K562 (cell line): ENCODE measurements around the gene TMEM45B. TPM values are rescaled to one million over a fixed set of nuclear protein-coding genes. Genes with fewer than 3 reads are reported as not detected.

ENCODE experiments used
- ATAC-seq: fragments of 200-7000 bp; cut with Tn5 transposase; 3 replicates; pipeline ENCODE4 v1.9.1; 2020; ENCODE audit warnings: moderate library complexity
- BruUV-seq: library from RNA; stranded (reverse); fragments of 400-500 nt; replicated peaks from 2 replicates; lab custom pipeline; 2021; lab: Mats Ljungman, UMichigan
- CTCF ChIA-PET: fragments of 300-600 bp; formaldehyde crosslinking; extraction: SDS; loops from one replicate; lab custom pipeline; 2021; ENCODE audit warnings: low intra/inter-chr PET ratio; lab: Yijun Ruan, JAX
- POLR2A ChIA-PET: fragments of 300-600, 350-650 bp; sonication (Branson Sonifier 250); formaldehyde crosslinking; extraction: SDS; loops from one replicate; lab custom pipeline; 2021; ENCODE audit warnings: antibody characterized with exemption, inconsistent platforms; lab: Yijun Ruan, JAX
- DNase-seq, 4 experiments: peaks; one replicate each; pipeline versions ENCODE4 v3.0.0 to v3.0.0-alpha.2; 2011 to 2018; ENCODE audit warnings: low spot score in 3 of 4, mixed read lengths in 3 of 4; ENCODE audit errors: extremely low read depth in 1 of 4
- FAIRE-seq: peaks from 2 replicates; lab custom pipeline; 2011; peaks lifted over from hg19 to GRCh38; lab: Jason Lieb, UNC
- H2AFZ ChIP-seq: 2 replicates; pipeline ENCODE4 v1.6.0; 2011; ENCODE audit warnings: low read depth, low read length, control low read depth, inconsistent platforms
- H3K27ac ChIP-seq: fragments of 200-600 bp; 3 replicates; pipeline ENCODE4 v1.8.0; 2011; ENCODE audit warnings: low read depth, mild to moderate bottlenecking, control low read depth, inconsistent platforms, low read length, moderate library complexity, mixed read lengths; ENCODE audit errors: extremely low read depth
- H3K27me3 ChIP-seq, 2 experiments: fragments of 300-600 bp in 1 of 2; 2 replicates in 1 of 2; 3 replicates in 1 of 2; pipeline versions ENCODE4 v1.6.0 to v1.8.0; 2011; ENCODE audit warnings: inconsistent platforms in 2 of 2, low read length in 2 of 2, mild to moderate bottlenecking in 1 of 2, mixed read lengths in 1 of 2, moderate library complexity in 1 of 2; ENCODE audit not compliant: control insufficient read depth in 2 of 2, insufficient read depth in 2 of 2
- H3K36me3 ChIP-seq: fragments of 300-600 bp; 3 replicates; pipeline ENCODE4 v1.8.0; 2011; ENCODE audit warnings: mild to moderate bottlenecking, low read length, inconsistent platforms; ENCODE audit not compliant: control insufficient read depth, insufficient read depth
- H3K4me1 ChIP-seq, 2 experiments: fragments of 200-600 bp in 1 of 2; replicated peaks in 1 of 2; 2 replicates in 1 of 2; 3 replicates in 1 of 2; pipeline versions ENCODE4 v1.5.1 to v1.8.0; 2011; ENCODE audit warnings: inconsistent platforms in 2 of 2, low read length in 2 of 2, mild to moderate bottlenecking in 1 of 2, mixed read lengths in 1 of 2, moderate library complexity in 1 of 2; ENCODE audit not compliant: control insufficient read depth in 2 of 2, insufficient read depth in 2 of 2
- H3K4me2 ChIP-seq: 2 replicates; pipeline ENCODE4 v1.6.1; 2011; ENCODE audit warnings: low read length, control low read depth, inconsistent platforms, mixed read lengths; ENCODE audit not compliant: insufficient read depth
- H3K4me3 ChIP-seq: fragments of 200-600 bp; sonication (generic), shearing (Covaris generic); 2 replicates; pipeline ENCODE4 v1.5.1; 2016; ENCODE audit warnings: control low read depth, inconsistent platforms
- H3K79me2 ChIP-seq: fragments of 200-600 bp; 3 replicates; pipeline ENCODE4 v1.8.0; 2011; ENCODE audit warnings: low read length, inconsistent platforms; ENCODE audit not compliant: control insufficient read depth, insufficient read depth
- H3K9ac ChIP-seq, 2 experiments: 2 replicates each; pipeline versions ENCODE4 v1.6.0 to v1.6.1; 2011; ENCODE audit warnings: low read depth in 2 of 2, low read length in 2 of 2, control low read depth in 1 of 2, inconsistent platforms in 1 of 2, mild to moderate bottlenecking in 1 of 2, mixed read lengths in 1 of 2; ENCODE audit not compliant: insufficient read depth in 1 of 2
- H3K9me1 ChIP-seq: one replicate; pipeline ENCODE4 v1.6.0; 2011; ENCODE audit warnings: inconsistent platforms, mild to moderate bottlenecking, low read length, moderate library complexity; ENCODE audit not compliant: control insufficient read depth, insufficient read depth
- H3K9me3 ChIP-seq: replicated peaks from 2 replicates; pipeline ENCODE4 v1.5.1; 2011; ENCODE audit warnings: low read depth, low read length, inconsistent platforms; ENCODE audit not compliant: control insufficient read depth, insufficient read depth
- H4K20me1 ChIP-seq: replicated peaks from 2 replicates; pipeline ENCODE4 v1.6.1; 2011; ENCODE audit warnings: low read length, inconsistent platforms, mixed read lengths; ENCODE audit not compliant: control insufficient read depth, insufficient read depth
- DNMT1 ChIP-seq: fragments of 450-650 bp; IDR thresholded peaks from 2 replicates; pipeline ENCODE4 v1.6.1; 2016; ENCODE audit warnings: antibody characterized with exemption, mild to moderate bottlenecking
- ELF1 ChIP-seq: fragments of 200-800 bp; sonication (Bioruptor generic); IDR thresholded peaks from 2 replicates; pipeline ENCODE4 v1.6.1; 2016; ENCODE audit warnings: missing genetic modification characterization, missing compliant biosample characterization
- NONO ChIP-seq, 2 experiments: fragments of 200-400 bp in 1 of 2; fragments of 450-650 bp in 1 of 2; formaldehyde crosslinking in 1 of 2; IDR thresholded peaks; 2 replicates each; pipeline ENCODE4 v1.6.1; 2017; ENCODE audit warnings: low read depth in 2 of 2, mild to moderate bottlenecking in 2 of 2, moderate library complexity in 2 of 2, low read length in 1 of 2
- PPARD ChIP-seq: fragments of 250-450 bp; sonication (Bioruptor Pico); IDR thresholded peaks from 2 replicates; pipeline ENCODE4 v1.8.0; 2022; ENCODE audit warnings: inconsistent platforms, mild to moderate bottlenecking, moderate library complexity
- SOX6 ChIP-seq: fragments of 450-650 bp; IDR thresholded peaks from 2 replicates; pipeline ENCODE4 v1.6.1; 2014; ENCODE audit warnings: mild to moderate bottlenecking
- XRCC4 ChIP-seq: IDR thresholded peaks from one replicate; pipeline ENCODE4 v1.6.1; 2011; ENCODE audit not compliant: insufficient read depth, insufficient read length; ENCODE audit errors: extremely low read depth
- ZNF140 ChIP-seq: fragments of 250-450 bp; sonication (Bioruptor Pico); IDR thresholded peaks from 2 replicates; pipeline ENCODE4 v1.8.0; 2021; ENCODE audit warnings: moderate library complexity, mild to moderate bottlenecking, inconsistent platforms
- ZNF3 ChIP-seq: fragments of 250-450 bp; sonication (Bioruptor Pico); IDR thresholded peaks from 2 replicates; pipeline ENCODE4 v1.5.0; 2021; ENCODE audit warnings: mild to moderate bottlenecking, moderate library complexity
- ZNF589 ChIP-seq: fragments of 200-800 bp; sonication (Bioruptor generic); IDR thresholded peaks from 2 replicates; pipeline ENCODE4 v1.6.1; 2016; ENCODE audit warnings: low read depth, missing genetic modification characterization, missing compliant biosample characterization
- WGBS: fragments of 100-300 bp; shearing (Covaris generic); methylation state at CpG from one replicate; pipeline ENCODE4 v1.1.6; 2016; ENCODE audit warnings: low coverage, mixed read lengths; ENCODE audit not compliant: insufficient coverage; ENCODE audit errors: missing lambda C conversion rate; 5-methylcytosine and 5-hydroxymethylcytosine counted together
- in situ Hi-C: fragments of 300-500 bp; cut with MboI; formaldehyde crosslinking; loops from 4 replicates; pipeline ENCODE4 v1.15.0; 2018; ENCODE audit warnings: inconsistent platforms, mixed read lengths
- intact Hi-C: fragments of 100-400 bp; cut with micrococcal nuclease; formaldehyde crosslinking; loops from 2 replicates; pipeline ENCODE4 v1.14.2; 2022
- polyA plus RNA-seq, 8 experiments: library from polyadenylated mRNA; depleted of rRNA in 4 of 8; stranded (reverse) in 5 of 8; unstranded in 3 of 8; fragments of >200 nt; fragmentation: Nextera tagmentation in 2 of 8; fragmentation: Illumina TruSeq in 1 of 8; extraction: Ambion mirVana in 2 of 8; extraction: Trizol in 1 of 8; gene quantifications; 2 replicates each; pipeline versions ENCODE4 v1.2.1 to v1.2.3, GENCODE V29; 2011 to 2014; ENCODE audit warnings: inconsistent platforms in 1 of 8, missing spikeins in 1 of 8
- total RNA-seq, 7 experiments: library from RNA; depleted of rRNA in 6 of 7; stranded (reverse); fragments of >200 nt in 6 of 7; fragmentation: Illumina TruSeq in 2 of 7; extraction: Trizol in 2 of 7; gene quantifications; 2 replicates each; pipeline versions ENCODE4 v1.2.1 to v1.2.3, GENCODE V29; 2011 to 2021; ENCODE audit warnings: low replicate concordance in 1 of 7

Gene TMEM45B
- total and polyA plus RNA-seq, 9 of the 15 experiments (the other 6 are each of a cell fraction or from before 2014, with no cell fraction given): 0.07 TPM; not detected in 8

DNA sequence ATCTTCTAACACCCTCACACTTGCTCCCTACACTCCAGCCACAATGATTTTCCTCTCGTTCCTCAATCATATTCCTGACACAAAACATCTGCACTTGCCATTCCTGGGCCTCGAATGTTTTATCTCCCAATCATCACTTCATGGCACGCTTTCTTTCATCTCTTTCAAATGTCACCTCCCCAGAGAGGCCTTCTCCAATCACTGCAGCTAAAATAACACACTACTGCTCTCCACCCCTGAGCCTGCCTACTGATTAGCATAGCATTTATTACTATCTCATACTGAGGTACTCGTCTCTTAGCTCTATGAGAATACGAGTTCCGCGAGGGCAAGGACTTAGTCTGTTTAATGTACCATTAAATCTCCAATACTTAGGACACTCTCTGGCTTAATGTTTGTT, 56.3 kb downstream of the TMEM45B start (continued):
- TF ChIP-seq PPARD (no peak), SOX6 (no peak), DNMT1 (no peak), ZNF140 (CRISPR knock-in tag) (no peak), ZNF589 (CRISPR knock-in tag) (no peak)
- TF ChIP-seq, all 486 proteins: peak for 0

GRCh38 chr11:129880311-129880710, 64.7 kb downstream of the TMEM45B start:
- Histone ChIP-seq H3K79me2 (no peaks in the 10 kb centered on the region), H3K27me3 (no peaks in the 10 kb centered on the region), H3K27ac (no peak overlapping the region), H4K20me1 (no peaks in the 10 kb centered on the region), H3K9ac (no peak overlapping the region), H3K4me3 (no peak overlapping the region), H3K9me1 (no peaks in the 10 kb centered on the region), H2AFZ (no peak overlapping the region), H3K9me3 (no peaks in the 10 kb centered on the region), H3K36me3 (peaks cover 97% of the 10 kb centered on the region), H3K4me1 (no peaks in the 10 kb centered on the region), H3K4me2 (no peak overlapping the region)
- intact Hi-C loops (no loop called here), in situ Hi-C loops (no loop called here)
- FAIRE-seq (no peak), ATAC-seq (no peak), DNase-seq (no peak)
- ChIA-PET POLR2A (no interaction called here), CTCF (no interaction called here)
- WGBS: 78% methylated on average over 3 of the region's 3 CpGs
- no peak for TF ChIP-seq ELF1
- no peak for TF ChIP-seq XRCC4
- no peak for TF ChIP-seq NONO (IDR thresholded peaks at IDR 0.05; ENCODE audit: low read depth in 2 of 2, low read length in 1 of 2)
- TF ChIP-seq ZNF3 (CRISPR knock-in tag): no peak
- no TSS peak for BruUV-seq
